OCI-LY7 (cell line): ENCODE measurements around the gene MYO18A. TPM values are rescaled to one million over a fixed set of nuclear protein-coding genes. Genes with fewer than 3 reads are reported as not detected.

Experiments used
- BruUV-seq: library from RNA; stranded (reverse); fragments of 400-500 nt; replicated peaks from 2 replicates; lab custom pipeline; 2021; lab: Mats Ljungman, UMichigan
- CTCF ChIA-PET: fragments of 300-600 bp; sonication (Branson Sonifier 250); formaldehyde crosslinking; loops from one replicate; lab custom pipeline; 2022; ENCODE audit warnings: antibody characterized with exemption; ENCODE audit not compliant: unreplicated experiment; lab: Charles Lee
- POLR2A ChIA-PET: fragments of 300-600 bp; sonication (Branson Sonifier 250); formaldehyde crosslinking; loops from one replicate; lab custom pipeline; 2022; ENCODE audit warnings: antibody characterized with exemption; lab: Charles Lee
- DNase-seq: peaks from one replicate; pipeline ENCODE4 v3.0.0-alpha.2; 2015; ENCODE audit warnings: low spot score
- H2AFZ ChIP-seq: fragments of 200-600 bp; sonication (generic), shearing (Covaris generic); 2 replicates; pipeline ENCODE4 v1.6.1; 2014; ENCODE audit warnings: mild to moderate bottlenecking, antibody characterized with exemption, low read length, moderate library complexity
- H3K27ac ChIP-seq: fragments of 200-600 bp; sonication (generic); 2 replicates; pipeline ENCODE4 v1.5.1; 2014; ENCODE audit warnings: mixed run types, low read depth, mild to moderate bottlenecking, moderate library complexity, low read length, inconsistent platforms; ENCODE audit not compliant: poor library complexity, severe bottlenecking
- H3K36me3 ChIP-seq: fragments of 200-600 bp; sonication (generic); 2 replicates; pipeline ENCODE4 v1.6.1; 2014; ENCODE audit warnings: mild to moderate bottlenecking, antibody characterized with exemption, low read length, moderate library complexity, mixed read lengths; ENCODE audit not compliant: insufficient read depth
- H3K4me1 ChIP-seq: fragments of 200-600 bp; sonication (generic); 2 replicates; pipeline ENCODE4 v1.5.1; 2014; ENCODE audit warnings: mild to moderate bottlenecking, low read length; ENCODE audit not compliant: insufficient read depth, poor library complexity, severe bottlenecking
- H3K4me2 ChIP-seq: fragments of 200-600 bp; sonication (generic); 2 replicates; pipeline ENCODE4 v1.6.1; 2014; ENCODE audit warnings: mild to moderate bottlenecking, low read length
- H3K4me3 ChIP-seq: fragments of 200-600 bp; sonication (generic); 2 replicates; pipeline ENCODE4 v1.5.1; 2014; ENCODE audit warnings: mild to moderate bottlenecking, low read depth, low read length; ENCODE audit not compliant: poor library complexity, severe bottlenecking
- H3K79me2 ChIP-seq: fragments of 200-600 bp; sonication (generic); 2 replicates; pipeline ENCODE4 v1.6.1; 2016; ENCODE audit warnings: low read depth, mild to moderate bottlenecking, low read length, moderate library complexity, mixed read lengths; ENCODE audit not compliant: insufficient read depth
- H3K9me2 ChIP-seq: fragments of 200-600 bp; sonication (generic); 2 replicates; pipeline ENCODE4 v1.6.1; 2016; ENCODE audit warnings: mild to moderate bottlenecking, low read length, mixed read lengths; ENCODE audit not compliant: insufficient read depth
- H3K9me3 ChIP-seq: fragments of 200-600 bp; sonication (generic); 2 replicates; pipeline ENCODE4 v1.6.1; 2014; ENCODE audit warnings: mild to moderate bottlenecking, mixed run types, low read length, mixed read lengths
- H4K20me1 ChIP-seq: fragments of 200-600 bp; sonication (generic); 2 replicates; pipeline ENCODE4 v1.6.1; 2014; ENCODE audit warnings: mild to moderate bottlenecking, antibody characterized with exemption, low read length, moderate library complexity, mixed read lengths; ENCODE audit not compliant: insufficient read depth
- CTCF ChIP-seq: fragments of 200-600 bp; sonication (generic); conservative IDR thresholded peaks from 2 replicates; pipeline ENCODE4 v1.5.1; 2014; ENCODE audit warnings: mild to moderate bottlenecking, antibody characterized with exemption, low read length, moderate library complexity, mixed read lengths
- EZH2phosphoT487 ChIP-seq: fragments of 200-600 bp; sonication (generic); IDR thresholded peaks from 2 replicates; pipeline ENCODE4 v1.6.1; 2018; ENCODE audit warnings: low read depth, borderline replicate concordance, mild to moderate bottlenecking, mixed run types, antibody characterized with exemption, low read length, moderate library complexity, mixed read lengths
- intact Hi-C: fragments of 100-400 bp; cut with micrococcal nuclease; formaldehyde crosslinking; loops from one replicate; pipeline ENCODE4 v1.10.0; 2022; ENCODE audit not compliant: unreplicated experiment
- total RNA-seq, 2 experiments: library from RNA; depleted of rRNA in 1 of 2; stranded (reverse); fragments of >200 nt in 1 of 2; shearing (Covaris generic) in 1 of 2; gene quantifications; 2 replicates each; pipeline ENCODE4 v1.2.3, GENCODE V29; 2014 to 2022

Gene MYO18A
- total RNA-seq, 2 experiments from 2014 or later = 124 to 128 TPM

- intact Hi-C loops = no loop called here
- ChIA-PET POLR2A (no interaction called here), CTCF (no interaction called here)
- Histone ChIP-seq H3K4me2 (no peak overlapping the region), H4K20me1 (no peaks in the 10 kb centered on the region), H3K4me1 (peaks cover 10% of the 10 kb centered on the region), H2AFZ (no peak overlapping the region), H3K9me2 (no peaks in the 10 kb centered on the region), H3K79me2 (no peaks in the 10 kb centered on the region), H3K27ac (no peak overlapping the region), H3K9me3 (peaks cover 4% of the 10 kb centered on the region; the same call in 1 of the 2 replicates), H3K36me3 (no peaks in the 10 kb centered on the region), H3K4me3 (no peak overlapping the region)
- DNase-seq = no peak
- TF ChIP-seq CTCF = no peak
- TF ChIP-seq EZH2phosphoT487 = no peak
- no TSS peak for BruUV-seq
These were observed 142.0 kb downstream of the MYO18A start for GRCh38 chr17:29038085-29038795.

GRCh38 chr17:29037739-29038084, 142.5 kb downstream of the MYO18A start:
- ChIA-PET POLR2A (no interaction called here), CTCF (no interaction called here)
- intact Hi-C loops = no loop called here
- Histone ChIP-seq H3K79me2 (no peaks in the 10 kb centered on the region), H3K9me2 (no peaks in the 10 kb centered on the region), H3K4me2 (no peak overlapping the region), H2AFZ (no peak overlapping the region), H3K9me3 (peaks cover 4% of the 10 kb centered on the region; the same call in 1 of the 2 replicates), H3K27ac (no peak overlapping the region), H3K36me3 (no peaks in the 10 kb centered on the region), H3K4me3 (no peak overlapping the region), H4K20me1 (no peaks in the 10 kb centered on the region), H3K4me1 (peaks cover 5% of the 10 kb centered on the region)
- TF ChIP-seq CTCF (no peak), EZH2phosphoT487 (no peak)
- BruUV-seq = no TSS peak
- DNase-seq = no peak

- POLR2A ChIA-PET = no interaction called here
- TF ChIP-seq EZH2phosphoT487 = no peak
- peak; percentile 43; the same call in 1 of the 2 replicates for TF ChIP-seq CTCF
These were observed 143.6 kb downstream of the MYO18A start for GRCh38 chr17:29036584-29036983.

More at GRCh38 chr17:29036584-29036983, 143.6 kb downstream of the MYO18A start:
- H3K79me2 ChIP-seq = no peaks in the 10 kb centered on the region
- H3K36me3 ChIP-seq = no peaks in the 10 kb centered on the region
- H3K27ac ChIP-seq = no peak overlapping the region
- H4K20me1 ChIP-seq = no peaks in the 10 kb centered on the region
- intact Hi-C loops = no loop called here
- H3K4me1 ChIP-seq = no peaks in the 10 kb centered on the region
- H2AFZ ChIP-seq = no peak overlapping the region
- DNase-seq = no peak
- BruUV-seq = no TSS peak
- peaks cover 4% of the 10 kb centered on the region; the same call in 1 of the 2 replicates for H3K9me3 ChIP-seq
- H3K4me3 ChIP-seq = no peak overlapping the region
- no peaks in the 10 kb centered on the region for H3K9me2 ChIP-seq
- H3K4me2 ChIP-seq = no peak overlapping the region
- CTCF ChIA-PET = no interaction called here
